HG03521 (cell line): Measurements from ENCODE around the gene CNTN5.

Experiments
- ATAC-seq: cut with Tn5 transposase; IDR thresholded peaks from one replicate; pipeline ENCODE4 v1.9.1; 2021; ENCODE audit warnings: mild to moderate bottlenecking, moderate library complexity; ENCODE audit not compliant: unreplicated experiment

Gene CNTN5

DNA sequence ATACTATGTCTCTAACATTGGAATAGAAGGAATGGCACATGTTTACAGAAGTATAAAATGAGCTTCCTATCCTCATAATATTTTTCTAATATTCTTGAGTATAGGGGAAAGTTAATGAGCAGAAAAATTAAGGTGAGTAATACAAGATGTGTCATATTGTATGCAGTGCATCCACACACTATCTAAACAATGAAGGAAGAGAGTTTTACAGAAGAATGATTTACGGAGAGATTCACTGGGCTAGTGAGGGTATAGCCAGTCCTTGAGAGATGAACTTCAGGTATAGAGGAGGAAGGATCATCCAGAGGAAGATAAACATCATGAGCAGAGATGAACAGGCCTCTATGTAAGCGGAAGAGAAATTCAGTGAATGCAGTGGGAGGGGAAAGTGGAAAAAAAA lies 569.0 kb downstream of the CNTN5 start:
- no peak for ATAC-seq

DNA sequence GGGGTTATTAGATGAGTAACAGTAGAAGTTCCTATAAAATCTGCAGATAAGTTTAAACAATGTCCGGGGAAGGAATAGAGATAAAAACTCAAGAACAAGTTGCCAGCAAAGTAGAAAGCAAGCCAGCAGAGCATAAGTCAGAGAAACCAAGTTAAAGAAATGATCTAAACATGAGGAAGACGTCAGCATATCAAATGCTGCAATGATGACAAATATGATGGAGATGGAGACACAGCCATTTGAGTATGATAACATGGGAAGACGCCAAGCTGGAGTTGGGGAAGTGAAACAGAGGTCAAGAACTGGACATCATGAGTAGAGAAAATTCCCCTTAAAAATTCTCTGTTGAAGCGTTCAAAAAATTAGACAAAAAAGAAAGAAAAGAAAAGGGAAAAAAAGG lies 571.5 kb downstream of the CNTN5 start:
- no peak for ATAC-seq

DNA sequence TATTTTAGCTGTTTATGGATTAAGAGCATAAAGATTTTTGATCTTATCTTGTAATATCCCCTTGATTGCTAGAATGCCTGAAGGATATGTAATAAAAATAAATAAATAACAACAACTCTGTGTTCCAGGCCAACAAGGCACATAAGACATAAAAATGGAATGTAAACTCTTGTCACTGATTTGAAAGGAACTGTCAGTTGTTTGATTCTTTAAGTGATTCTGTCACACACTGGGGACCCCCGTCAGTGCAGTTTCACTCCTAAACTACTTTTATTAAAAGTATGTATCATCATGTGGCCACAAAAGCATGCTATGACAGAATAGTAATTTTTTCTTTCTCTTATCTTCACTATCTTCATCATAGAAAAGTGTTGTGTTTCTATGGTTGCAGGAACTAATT lies 572.4 kb downstream of the CNTN5 start:
- no peak for ATAC-seq

DNA sequence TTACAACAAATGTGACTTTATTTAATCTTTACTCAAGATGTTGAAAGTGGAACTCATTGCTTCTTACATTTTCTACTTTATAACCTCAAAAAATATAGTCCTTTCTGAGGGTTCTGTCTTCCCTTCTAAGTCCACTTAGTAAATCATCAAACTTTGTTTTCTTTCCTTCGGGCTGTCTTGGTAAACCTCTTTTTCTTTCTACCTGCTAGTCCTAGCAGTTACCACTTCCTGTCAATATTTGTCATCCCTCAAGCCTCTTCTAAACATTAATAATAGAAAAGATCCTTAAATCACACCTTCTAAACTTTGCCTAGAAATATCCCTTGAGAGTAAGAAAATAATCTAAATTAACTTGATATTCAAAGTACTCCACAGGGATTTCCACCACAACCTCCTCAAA lies 580.4 kb downstream of the CNTN5 start:
- ATAC-seq, result no peak

DNA sequence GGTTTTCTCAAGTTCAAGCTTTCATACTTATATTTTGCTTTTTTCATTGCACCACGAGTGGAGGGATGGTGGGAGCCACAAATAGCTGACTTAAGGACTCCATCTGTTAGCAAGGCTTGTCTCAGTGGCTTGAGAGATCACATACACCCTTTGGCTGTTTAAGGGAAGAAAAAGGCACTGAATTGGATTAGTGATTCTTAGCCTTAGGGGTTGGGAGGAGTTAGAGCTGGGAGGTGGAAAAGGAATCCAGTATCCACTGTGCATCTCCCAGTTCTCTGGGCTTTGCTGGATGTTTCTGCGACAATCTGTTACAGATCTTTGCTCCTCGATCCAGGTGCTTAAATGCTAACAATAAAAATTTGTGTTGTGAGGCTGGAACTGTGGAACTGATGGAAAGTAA lies 593.6 kb downstream of the CNTN5 start:
- ATAC-seq, result no peak

DNA sequence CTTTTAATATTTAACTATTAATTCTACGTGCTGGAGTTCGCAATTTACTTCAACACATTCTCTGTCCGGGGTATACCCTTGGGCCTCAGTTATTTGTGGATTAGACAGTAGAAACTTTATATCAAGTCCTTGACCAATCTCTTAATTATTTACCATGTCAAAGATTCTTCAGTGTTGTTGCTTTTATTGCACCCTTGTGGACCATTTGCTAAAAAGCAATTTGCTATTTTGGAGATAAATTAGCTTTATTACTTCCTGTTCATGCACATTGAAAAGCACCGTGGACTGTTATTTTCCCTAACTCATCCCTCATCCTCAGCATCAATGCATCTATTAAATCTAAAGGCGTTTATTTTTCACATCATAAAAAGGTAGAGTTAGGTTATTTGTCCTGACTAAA lies 609.9 kb downstream of the CNTN5 start:
- ATAC-seq, result no peak

DNA sequence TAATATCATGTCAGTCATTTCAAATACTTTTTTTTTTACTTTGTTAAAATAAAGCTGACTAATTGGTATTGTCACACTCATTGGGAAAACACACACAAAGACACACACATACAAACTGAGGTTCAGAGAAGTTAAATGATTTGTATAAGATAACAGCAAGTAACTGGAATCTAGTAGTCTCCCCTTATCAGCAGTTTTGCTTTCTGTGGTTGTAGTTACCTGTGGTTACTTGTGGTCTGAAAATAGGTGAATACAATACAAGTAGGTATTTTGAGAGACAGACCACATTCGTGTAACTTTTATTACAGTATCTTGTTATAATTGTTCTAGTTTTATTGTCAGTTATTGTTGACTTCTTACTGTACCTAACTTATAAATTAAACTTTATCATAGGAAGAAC lies 610.9 kb downstream of the CNTN5 start:
- ATAC-seq, result no peak

DNA sequence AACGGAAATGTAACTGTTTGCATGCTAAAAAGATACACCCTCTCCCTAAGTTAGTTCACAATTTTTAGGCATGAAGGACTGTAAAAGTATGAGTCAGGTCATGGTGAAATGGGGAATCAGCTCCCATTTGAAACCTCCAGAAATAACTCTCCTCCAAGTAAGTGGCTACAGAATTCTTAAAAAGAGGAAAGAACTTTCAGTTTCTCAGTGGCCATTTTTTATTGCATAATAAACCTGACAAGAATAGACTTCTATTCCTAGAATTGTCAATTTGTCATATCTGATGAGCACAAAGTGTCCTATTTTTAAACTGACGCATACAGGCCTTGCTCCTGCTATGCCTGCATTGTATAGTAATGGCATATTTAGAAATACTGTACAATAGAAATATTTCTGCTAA lies 612.2 kb downstream of the CNTN5 start:
- no peak for ATAC-seq

DNA sequence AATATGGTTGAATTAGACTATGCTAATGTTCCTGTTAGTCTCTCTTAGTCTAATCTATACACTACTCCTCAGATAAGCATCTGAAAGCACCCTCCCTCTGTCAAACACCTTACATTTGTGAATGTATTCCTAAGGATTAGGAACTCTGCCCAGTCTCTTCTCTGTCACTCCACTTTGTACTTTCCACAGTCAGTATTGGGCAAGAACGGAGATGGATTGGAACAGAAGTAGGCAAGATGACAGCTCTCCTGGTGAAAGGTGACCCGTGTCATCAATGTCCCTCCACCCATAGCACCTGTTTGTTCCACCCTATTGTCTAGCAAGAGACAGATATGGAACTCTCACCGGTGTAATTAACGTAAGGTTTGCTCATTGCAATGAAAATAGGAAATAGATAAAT lies 613.8 kb downstream of the CNTN5 start:
- ATAC-seq, result no peak

DNA sequence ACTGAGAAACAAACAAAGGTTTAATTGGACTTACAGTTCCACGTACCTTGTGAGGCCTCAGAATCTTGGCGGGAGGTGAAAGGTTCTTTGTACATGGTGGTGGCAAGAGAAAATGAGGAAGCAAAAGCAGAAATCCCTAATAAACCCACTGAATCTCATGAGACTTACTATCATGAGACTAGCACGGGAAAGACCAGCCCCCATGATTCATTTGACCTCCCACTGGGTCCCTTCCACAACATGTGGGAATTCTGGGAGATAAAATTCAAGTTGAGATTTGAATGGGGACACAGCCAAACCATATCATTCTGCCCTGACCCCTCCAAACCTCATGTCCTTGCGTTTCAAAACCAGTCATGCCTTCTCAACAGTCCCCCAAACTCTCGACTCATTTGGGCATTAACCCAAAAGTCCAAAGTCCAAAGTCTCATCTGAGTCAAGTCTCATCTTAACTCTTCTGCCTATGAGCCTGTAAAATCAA lies 617.4 kb downstream of the CNTN5 start:
- ATAC-seq, result no peak

DNA sequence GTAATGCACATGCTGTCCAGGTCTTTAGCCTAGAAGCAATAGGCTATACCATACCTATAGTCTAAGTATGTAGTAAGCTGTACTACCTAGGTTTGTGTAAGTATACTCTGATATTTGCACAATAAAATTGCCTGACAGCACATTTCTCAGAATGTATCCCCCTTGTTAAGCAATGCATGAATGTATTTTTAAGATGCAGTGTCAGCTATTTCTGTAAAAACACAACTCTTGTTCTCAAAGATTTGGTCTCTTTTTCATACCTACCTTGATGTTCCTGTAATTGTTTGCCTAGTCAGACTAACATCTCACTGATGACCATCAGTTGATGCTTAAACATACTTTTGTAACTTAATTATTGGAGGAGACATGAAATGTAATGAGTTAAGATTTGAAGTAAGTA lies 619.9 kb downstream of the CNTN5 start:
- ATAC-seq, result no peak

DNA sequence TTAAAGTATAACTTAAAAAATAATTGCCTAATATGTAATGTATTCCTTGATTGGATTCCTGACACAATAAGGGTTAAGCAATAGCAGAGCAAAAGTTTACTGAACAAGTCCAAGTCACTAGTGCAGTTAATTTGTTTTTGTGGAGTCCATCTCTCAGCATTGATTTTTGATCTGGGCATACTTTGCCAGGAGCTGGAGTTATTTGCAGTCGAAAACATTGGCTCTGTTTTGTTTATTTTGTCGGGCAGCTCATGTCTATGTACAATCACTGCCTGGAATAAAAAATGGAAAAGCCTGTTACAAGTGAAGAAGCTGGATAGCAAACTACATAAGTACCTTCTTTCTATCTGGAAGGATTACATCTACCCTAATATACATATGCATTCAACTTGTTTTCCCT lies 625.2 kb downstream of the CNTN5 start:
- ATAC-seq, result no peak

DNA sequence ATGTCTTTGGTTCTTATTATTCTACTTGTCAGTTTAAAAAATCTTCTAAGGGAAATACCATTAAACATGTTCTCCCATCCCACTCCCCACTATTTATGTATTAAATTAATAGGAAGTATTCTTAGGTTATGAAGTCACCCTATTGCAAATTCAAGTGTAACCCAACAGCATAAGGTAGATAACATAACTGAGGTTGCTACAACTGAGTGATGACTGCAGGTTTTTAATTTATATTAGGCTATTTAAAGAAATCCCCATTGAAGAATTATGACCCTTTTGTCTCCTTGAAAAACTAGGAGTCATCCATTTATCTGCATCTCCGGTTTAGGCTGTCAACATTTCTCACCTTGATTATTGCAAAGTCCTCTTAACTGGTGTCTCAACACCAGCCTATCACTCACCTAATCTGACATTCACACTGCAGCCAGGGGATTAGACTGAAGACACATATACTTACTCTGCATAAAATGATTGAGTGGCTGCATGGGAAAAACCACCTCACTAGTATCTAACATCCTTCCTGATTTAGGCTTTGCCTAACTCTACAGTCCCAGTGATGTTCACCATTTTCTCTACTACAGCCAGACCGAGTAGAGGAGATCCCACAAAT lies 649.4 kb downstream of the CNTN5 start:
- ATAC-seq, result no peak

DNA sequence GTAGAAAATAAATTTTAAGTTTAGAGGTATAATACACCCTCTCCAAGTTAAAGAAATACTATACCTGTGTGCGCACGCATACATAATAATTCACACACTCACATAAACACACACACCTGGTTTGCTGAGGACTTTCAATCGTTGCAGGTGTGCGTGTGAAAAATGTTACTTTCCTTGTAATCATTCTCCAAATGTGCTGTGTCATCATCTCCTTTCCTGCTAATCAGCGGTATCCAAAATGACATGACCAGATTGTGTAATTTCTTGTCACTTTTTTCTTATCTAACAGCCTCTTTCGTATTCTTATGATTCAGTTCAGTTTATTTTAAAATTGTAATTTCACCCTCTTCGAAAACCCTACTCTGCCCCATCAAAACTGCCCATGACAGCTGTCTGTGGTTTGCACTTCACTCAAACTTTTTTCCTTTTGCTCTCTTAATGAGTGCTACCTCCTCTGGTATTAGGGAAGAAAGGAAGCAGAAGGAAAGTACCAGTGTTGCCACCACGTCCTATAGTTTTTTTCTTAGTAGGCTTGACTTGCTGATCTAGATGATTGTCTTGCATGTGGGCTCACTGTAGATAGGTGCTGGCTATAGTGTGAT lies 651.2 kb downstream of the CNTN5 start:
- no peak for ATAC-seq

DNA sequence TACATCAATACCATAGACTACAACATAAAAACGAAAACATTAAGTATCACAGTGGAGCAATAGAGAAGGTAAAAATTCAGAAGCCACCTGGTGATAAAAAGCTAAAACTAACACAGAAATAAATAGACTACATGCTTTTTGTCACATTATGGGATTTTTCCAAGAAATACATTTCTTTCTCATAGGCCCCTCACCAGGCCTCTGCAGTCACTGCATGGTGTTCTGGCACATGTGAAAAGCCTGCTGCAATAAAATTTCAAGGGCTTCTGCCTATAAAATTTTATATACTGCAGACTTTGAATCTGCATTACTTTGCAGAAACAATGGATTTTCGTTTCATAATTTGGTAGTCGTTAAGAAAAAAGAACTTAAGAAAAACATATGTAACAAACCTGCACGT lies 655.5 kb downstream of the CNTN5 start:
- ATAC-seq, result no peak

DNA sequence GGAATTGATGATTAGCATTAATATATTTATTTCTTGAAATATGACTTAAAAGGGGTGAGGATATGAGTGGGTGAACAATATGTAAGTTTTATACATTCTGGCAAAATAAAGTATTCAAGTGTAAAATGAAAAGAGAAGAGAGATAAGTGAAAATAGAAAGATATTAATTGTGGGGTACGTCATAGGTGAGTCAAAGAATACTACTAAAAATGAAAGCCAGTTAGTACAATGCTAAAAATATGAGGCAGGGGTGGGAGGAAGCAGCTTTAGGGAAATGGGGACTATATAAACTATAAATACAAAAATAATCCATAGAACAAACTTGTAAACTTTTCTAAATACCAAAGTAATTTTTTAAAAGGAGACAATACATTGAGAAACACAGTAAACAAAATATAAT lies 661.4 kb downstream of the CNTN5 start:
- peak; percentile 33 for ATAC-seq

DNA sequence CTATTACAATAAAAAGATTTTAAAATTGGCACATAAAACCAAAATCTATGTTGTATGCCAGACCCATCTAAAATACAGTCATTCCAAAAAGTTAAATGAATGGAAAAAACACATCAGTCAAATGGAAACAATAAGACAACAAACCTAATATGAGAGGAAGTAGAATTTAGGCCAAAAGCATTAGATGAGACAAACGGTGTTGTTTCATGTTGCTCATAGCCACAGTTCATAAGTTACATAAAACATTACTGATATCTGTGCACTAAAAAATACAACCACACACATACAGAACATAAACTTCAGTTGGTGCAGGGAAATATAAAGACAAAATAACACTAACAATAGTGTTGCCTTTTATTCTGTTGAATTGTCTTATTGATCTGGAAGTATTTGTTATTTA lies 661.9 kb downstream of the CNTN5 start:
- ATAC-seq, result peak; percentile 37

DNA sequence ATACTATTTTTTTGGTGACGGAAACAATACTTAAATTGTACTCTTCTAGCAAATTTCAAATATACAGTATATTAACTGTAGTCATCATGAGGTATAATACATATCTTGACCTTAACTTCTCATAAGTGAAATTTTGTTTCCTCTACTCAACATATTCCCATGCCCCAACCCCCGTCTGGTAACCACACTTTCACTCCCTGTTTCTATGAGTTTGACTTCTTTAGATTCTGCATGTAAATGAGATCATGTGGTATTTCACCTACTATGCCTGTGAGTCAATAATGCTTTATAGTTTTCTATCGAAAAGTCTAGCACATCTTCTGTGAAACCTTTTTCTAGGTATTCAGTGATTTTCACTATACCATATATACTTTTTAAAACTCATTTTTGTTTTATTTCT lies 663.2 kb downstream of the CNTN5 start:
- peak; percentile 37 for ATAC-seq

DNA sequence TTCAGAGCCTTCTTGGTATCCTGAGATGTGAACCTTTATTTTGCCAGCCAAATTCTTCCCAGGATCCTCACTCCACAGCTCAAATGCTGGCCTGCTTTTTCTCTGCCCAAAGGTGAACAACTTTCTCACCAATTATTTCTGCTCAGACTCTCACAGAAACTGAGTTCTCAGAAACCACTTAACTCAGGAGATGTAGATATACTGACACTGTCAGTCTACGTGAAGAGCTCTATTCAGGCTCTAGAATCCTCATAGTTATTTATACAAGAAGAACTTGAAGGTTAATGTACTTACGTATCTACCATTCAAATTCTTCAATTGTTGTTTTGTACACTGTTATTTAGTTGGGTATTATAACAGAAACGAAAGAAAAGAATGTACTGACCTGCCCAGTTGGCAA lies 666.1 kb downstream of the CNTN5 start:
- ATAC-seq, result no peak

DNA sequence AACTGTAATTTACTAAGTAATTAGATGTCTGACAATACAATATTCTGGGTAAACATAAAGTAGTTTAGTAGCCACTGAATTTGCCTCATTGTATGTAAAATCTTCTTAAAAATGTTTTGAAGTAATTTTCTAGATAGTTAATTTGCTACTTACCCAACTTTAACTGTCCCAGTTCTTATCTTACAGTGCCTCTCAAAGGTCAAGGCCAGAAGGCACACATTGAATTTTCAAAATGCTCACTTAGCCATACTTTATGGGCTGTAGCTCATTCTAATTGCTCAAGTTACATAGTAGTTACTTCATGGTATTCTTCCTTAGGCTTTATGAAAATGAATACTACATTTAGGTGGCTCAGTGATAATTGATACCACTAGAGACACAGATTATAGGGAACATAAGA lies 666.6 kb downstream of the CNTN5 start:
- no peak for ATAC-seq

DNA sequence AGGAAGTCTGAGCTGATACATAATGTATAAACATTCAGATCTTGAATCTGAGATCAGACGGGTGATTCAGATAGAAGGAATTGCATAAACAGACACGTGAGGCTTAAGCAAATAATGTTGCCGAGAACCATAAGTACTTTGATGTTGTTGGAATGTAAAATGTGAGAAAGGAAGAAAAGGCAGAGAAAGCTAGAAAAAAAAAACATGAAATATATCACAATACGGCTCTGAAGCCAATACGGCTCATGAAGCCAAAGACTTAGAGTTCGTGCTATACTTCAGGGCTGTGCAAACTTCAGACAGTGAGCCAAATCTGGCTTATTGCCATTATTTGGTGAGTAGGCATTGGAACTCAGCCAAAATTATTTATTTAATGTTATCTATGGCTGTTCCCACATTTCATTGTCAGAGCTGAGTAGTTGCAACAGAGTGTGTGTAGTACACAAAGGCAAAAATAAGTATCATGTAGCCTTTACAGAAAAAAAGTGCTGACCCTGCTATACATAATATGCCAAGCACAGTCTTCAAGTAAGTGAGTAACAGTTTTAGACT lies 673.3 kb downstream of the CNTN5 start:
- ATAC-seq, result no peak

DNA sequence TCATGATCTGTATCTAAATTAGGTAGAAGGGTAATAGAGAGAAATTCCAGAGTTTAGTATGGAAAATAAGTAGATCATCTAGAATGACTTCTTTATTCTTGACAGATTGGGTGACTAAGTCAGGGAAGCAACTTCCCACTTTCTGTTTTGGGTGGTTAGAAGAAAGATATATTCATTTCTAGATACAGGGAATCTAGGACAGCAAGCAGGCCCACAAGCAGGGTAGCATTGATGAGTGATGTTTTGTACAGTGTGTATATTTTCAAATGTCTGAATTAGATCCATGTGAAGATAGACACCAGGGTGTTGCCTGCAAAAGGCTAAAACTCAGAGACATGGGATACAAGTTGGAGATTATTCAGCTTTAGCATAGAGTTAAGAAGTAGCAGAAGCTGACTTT lies 674.4 kb downstream of the CNTN5 start:
- no peak for ATAC-seq

DNA sequence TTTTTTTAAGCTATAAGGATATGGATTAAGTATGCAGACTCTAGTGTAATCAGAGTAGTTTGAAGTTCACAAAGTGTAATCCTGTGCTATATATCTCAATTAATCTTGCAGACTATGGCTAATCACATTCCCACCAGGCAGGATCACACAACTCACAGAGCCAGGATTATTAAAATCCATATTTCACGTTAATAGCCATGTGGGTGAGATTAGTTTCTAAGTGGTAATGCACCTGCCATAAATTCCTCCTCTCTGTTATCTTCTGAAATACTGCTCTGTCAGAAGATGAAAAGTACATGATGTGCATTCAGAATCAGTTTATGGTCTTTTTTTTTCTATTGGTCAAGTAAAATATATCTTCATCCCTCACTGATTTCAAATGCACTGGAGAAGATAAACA lies 686.1 kb downstream of the CNTN5 start:
- ATAC-seq, result no peak
